Testis (tissue), 2 donors: ENCODE measurements around the gene GABBR2.

Experiments
- CTCF ChIP-seq, 3 experiments: fragments of 450-650 bp in 2 of 3; fragments of 200-600 bp in 1 of 3; sonication (generic) in 1 of 3; IDR thresholded peaks; one replicate each; pipeline ENCODE4 v1.5.1; 2016 to 2019; ENCODE audit warnings: antibody characterized with exemption in 3 of 3, mild to moderate bottlenecking in 2 of 3, moderate library complexity in 1 of 3
- POLR2A ChIP-seq: fragments of 450-650 bp; IDR thresholded peaks from one replicate; pipeline ENCODE4 v1.6.1; 2017; ENCODE audit warnings: antibody characterized with exemption, mild to moderate bottlenecking, moderate library complexity

- TF ChIP-seq CTCF (IDR thresholded peaks at IDR 0.05) (no peak), POLR2A (no peak)
These were observed 242.9 kb downstream of the GABBR2 start for GRCh38 chr9:98465799-98466198.
